Smooth muscle cell of the brain vasculature (primary cell): ENCODE results near the gene PHKB.

Source experiments
- DNase-seq: peaks from one replicate; pipeline ENCODE4 v3.0.0-alpha.2; 2012; ENCODE audit warnings: low read depth, low spot score

The PHKB gene

DNA sequence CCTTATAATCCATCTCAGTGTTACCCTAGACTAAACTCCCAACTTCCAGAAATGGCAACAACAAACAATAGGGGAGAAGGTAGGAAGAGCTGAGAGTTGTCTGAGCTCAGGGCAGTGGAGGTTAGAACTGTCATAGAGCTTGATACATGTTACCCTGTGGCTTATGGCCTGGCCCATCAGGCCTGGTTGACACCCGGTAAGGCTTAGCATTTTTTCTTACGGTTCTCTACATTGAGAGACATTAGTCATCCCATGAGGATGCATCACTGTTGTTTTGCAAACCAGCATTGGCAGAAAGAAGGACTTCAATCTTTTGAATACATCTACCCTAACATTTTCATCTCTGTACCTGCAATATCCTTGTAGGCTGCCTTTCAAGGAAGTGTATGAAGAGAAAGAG lies 226.6 kb downstream of the PHKB start:
- DNase-seq = no peak

DNA sequence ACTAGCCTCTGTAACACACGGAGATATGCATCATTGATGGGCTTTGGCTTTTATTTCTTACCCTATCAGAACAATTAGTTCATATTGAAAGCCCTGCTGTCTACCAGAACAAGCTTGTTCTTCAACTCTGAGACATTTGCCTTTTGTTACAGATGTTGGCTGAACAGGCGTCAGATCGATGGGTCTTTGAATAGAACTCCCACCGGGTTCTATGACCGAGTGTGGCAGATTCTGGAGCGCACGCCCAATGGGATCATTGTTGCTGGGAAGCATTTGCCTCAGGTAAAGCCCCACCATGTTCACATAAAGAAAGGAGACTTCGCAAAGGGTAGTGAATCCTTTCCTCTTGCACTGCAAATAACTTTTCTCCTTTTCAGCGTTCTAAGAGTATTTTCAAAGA lies 232.1 kb downstream of the PHKB start:
- DNase-seq = no peak

DNA sequence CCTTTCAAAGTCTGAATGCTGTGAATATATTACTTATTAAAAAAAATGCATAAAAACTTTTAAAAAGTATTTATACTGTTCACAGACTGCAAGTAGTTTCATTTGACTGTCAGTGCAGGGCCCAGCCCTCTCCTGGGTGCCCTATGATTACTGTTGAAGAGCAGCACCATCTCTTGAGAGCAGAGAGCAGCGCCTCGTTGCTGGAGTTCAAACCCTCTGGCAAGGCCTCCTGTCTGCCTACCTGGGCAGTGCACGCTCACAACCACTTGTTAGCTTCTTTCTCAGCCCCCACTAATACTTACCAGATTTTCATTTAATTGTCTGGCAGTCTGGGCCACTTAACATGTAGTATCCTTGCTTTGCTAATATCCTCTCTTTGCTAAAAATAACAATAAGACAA lies 233.4 kb downstream of the PHKB start:
- DNase-seq = no peak

DNA sequence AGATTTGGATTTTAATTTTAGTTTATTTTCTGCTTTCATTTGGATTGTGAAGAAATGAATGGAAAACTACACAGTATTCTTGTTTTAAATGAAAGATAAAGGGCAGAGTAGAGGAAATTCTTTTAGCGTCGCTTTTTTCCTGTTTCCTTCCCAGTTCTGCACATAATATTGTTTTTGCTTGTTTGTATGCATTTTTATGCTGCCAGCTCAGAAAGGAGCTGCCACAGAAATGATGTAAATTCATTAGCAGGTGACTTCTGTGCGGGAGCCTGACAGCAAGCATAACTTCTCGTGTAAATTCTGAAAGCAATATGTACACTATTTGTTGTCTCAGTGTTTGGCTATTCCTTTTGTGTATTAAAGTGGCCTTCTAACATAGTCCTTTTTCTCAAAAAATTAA lies 234.6 kb downstream of the PHKB start:
- no peak for DNase-seq

DNA sequence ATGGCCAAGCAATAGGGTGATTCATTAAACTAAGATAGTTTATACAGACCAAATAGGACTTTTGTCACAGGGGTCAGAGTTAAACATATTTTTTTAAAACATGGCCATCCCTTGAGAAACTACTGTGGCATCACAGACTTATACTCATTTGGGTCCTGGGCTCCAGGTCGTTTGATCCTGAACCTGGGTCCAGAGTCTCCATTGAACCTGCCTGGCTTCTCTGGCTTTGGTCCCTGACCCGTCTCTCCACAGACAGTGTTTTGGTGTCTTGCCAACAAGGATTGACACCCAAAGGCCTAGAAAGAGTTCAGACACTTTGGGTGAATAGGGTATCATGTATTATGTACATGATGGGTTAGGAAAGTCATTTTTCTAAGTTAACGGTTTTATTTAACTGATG lies 236.7 kb downstream of the PHKB start:
- DNase-seq = no peak

DNA sequence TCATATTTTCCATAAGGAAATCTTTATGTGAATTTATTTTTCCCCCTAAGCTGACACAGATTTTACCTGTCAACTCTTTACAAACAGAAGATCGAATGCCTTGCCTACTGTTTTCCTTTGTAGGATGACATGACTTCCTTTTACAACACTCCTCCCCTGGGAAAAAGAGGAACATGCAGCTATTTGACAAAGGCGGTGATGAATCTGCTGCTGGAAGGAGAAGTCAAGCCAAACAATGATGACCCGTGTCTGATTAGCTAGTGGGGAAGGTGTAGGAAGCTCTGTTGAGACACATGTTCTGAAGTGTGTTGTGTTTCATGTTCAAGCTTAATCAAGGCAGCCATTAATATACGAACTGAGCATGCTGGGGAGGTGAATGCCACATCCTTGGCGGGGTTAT lies 238.0 kb downstream of the PHKB start:
- no peak for DNase-seq

DNA sequence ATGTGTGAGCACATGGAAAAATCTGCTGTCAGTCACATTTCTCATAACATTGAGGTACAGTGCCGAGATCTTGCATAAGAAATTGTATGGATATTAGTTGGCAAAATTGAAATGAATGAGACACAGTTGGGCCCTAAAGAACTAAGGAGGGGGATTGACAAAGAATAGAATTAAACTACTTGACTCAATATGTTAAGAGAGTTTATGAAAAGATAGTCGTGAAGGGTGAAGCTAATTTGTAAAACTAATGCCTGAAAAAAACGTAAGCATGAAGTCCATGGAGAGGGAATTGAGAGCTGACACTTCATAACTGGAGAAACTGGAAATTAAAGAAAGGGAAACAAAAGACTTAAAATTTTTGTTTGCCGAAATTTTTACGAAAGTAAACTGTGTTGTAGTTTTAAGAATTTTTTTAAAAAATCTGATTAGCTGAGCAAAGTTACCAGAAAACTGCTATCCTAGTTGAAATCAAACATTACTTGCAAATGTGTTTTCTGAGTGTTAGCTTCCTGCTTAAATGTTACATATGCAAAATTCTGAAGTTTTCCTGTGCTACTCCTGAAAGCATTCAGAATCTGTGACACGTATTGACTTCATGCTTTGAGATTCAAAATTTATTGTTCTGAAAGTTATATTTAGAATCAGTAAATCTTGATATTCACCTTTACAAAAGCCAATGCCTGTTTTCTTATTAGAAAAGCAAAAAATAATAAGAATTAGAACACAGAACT lies 239.9 kb downstream of the PHKB start:
- no peak for DNase-seq

DNA sequence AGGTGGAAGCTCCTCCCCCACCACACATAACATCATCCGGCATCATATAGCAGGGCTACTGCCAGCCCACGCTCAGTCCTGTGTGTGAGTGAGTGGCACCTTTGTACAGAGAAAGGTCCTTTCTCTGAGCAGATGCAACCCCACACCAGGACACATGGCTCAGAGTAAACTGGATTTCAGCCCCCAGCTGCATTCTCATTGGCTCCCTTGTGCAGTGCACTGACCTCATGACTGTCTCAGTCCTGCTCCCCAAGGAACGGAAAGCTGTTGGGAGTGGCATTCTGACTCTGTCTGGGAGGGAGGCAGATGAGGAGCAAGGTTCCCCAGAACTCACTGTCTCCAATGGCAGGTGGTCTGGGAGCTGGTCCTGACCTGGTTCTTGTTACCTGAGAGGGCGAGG lies 244.1 kb downstream of the PHKB start:
- no peak for DNase-seq

DNA sequence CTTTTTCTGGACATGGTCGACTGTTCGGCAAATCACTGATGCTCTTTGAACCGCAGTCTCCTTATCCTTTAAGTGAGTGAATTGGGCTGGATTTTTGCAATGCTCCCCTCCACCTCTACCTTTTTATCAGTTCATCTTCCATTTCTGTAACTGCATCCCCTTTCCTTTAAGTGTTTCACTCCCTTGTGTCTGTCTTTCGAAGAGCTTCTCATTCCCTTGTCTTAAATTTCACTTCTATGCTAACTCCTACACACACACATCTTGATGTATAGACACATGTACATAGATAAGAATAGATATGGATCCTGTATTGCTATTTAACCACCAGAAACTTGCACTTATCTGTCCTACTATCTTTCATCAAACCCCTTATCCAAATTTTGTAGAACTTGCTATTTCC lies 250.7 kb downstream of the PHKB start:
- DNase-seq = no peak

DNA sequence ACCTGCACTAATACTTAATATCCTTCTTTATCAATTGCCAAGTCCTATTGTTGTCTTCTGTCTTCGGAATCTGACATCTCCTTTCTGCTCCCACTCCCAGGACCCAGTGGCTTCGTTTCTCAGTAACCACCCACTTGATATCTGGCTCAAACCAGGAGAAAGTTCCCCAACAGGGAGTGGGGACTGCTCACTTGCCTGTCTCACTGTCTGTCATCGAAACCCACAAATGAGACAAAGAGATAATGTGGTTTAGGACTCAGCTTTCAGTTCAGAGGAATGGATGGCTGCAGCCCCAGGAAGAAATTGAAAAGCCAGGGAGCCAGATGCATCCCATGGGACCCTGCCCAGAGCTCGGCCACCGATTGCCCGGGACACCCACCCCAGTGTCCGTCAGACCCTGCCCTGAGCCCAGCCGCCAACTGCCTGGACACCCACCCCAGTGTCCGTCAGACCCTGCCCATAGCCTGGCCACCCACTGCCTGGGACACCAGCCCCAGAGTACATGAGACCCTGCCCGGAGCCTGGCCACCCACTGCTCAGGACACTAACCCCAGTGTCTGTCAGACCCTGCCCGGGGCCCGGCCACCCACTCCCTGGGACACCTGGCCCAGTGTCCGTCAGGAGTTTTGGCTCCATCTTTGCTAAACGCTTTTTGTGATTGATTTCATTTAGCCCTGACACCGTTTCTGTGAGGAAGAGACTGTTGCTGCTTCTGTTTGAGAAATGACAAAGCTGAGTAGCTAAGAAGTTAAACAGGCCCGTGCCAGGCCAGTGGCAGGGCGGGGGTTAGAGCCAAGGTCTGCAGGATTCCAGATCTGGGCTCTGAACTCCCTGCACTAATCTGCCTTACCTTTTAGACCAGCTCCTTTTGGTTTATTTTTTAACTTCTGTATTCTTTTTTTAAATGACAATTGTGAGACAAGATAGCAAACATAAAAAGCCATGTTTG lies 251.4 kb downstream of the PHKB start:
- no peak for DNase-seq

DNA sequence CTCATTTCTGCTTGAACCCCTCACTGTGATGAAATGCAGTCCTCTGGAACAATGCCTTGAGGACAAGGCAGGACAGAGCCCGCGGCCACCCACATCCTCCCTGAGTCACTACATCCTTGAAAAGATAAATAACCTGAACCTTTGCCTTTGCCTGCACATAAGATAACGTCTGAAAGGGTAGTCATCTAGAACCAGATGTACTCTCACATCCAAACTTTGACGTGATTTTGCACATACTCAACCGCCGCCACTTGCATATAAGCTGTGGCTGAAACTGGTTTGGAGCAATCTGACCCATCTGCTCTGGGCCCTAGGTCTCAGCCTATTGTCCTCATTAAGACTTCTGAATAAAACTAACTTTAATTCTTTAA lies 252.1 kb downstream of the PHKB start:
- no peak for DNase-seq

DNA sequence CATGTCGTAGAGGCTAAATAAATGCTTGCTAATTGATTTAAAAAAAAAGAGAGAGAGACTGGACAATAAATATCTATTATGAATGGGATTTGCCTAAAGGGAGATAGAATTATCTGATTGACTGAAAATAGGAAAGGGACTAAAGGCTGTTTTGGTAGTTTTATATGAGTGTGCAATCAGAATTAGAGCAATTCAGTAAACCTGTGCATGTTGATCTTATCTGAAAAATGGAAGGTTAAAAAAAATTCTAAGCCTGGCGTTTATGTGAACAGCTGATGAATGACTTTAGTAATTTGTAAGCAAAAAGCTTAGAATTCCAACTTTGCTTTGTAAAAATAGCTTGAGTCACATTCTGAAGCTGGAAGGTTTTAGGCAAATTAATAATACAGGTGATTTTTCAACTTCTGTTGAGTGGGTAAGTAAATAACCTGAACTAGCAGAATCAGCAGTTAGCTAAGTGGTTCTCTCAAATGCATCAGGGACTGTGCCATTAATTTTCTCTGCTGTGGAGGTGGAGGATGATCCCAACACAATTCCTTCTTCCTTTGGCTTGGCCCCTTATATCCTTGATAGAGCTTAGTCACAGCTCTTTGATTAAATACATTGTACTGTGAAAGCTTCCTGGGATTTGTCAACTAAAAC lies 254.4 kb downstream of the PHKB start:
- DNase-seq = no peak

DNA sequence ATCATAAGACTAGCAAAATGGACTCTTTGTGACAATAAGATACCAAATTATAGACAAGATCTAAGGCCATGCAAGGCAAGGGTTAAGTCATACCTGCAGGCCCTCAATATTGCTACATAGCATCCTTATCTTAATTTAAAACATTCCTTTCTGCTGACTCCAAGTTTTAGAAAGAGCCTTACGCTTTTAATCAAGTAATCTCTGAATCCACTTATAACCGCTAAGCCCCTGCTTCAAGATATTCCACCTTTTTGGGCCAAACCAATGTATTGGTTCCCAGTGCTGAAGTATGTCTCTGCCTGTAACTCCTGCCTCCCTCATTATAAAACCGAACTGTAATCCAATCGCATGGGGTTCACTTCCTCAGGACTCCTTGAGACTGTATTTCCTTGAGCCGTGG lies 255.4 kb downstream of the PHKB start:
- DNase-seq = no peak

DNA sequence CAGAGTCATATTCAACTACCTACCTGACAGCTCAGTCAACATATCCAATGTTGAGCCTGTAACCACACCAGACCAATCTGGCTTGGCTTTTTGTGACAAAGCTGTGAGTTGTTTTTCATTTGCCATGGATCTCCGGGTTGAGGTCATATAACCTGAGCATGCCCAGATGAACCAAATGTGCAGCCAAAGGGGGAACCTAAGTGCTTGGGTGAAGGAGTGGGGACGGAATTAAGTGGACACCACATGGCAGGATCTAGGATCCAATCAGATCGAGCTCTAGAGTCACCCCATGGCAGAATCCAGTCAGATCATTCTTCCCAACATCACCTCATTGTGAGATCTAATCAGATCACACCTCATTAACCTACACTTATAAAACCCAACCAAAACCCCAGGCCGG lies 258.6 kb downstream of the PHKB start:
- no peak for DNase-seq

DNA sequence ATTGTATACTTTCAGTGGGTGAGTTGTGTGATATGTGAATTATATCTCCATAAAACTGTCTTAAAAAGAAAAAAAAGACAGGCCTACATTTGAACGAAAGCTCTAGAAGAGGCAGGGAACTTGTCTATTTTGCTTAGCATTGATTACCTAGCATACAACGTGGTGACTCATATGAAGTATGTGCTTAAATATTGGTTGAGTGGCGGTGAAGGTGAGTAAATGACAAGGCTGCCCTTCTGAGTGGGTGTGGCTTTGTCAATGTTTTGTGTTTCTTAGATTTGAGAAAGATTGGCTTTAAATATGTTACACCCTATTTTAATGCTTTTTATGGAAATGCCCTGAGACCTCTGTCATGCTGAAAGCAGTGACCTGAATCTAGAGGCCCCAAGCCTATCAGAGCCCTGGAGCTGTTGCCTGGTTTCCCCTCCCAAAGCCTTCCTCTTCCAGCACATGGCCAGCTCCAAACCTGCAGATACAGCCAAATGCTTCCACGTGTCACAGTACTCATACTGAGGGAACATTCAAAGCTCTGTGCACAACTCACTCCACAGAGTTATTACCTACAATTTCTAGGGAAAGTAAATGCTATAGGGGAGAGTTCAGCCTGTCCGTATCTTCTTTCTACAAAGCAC lies 260.0 kb downstream of the PHKB start:
- DNase-seq = no peak

DNA sequence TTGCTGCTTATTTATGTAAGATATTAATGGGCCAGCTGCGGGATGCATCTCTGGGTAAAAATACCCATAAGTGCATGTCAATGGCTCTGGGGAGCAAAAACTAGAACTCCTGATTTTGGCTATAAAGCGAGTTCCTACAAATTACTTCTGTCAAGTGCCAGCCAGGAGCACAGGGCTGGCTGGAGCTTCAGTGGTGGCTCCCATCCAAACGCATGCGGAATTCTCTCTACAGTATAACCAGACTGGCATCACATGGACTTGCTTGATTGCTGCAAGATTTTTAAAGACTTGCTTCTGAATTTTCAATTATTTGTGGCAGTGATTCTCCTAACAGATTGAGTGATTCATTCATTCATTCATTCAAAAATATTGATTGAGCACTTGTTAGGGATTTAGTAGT lies 260.9 kb downstream of the PHKB start:
- DNase-seq = no peak

DNA sequence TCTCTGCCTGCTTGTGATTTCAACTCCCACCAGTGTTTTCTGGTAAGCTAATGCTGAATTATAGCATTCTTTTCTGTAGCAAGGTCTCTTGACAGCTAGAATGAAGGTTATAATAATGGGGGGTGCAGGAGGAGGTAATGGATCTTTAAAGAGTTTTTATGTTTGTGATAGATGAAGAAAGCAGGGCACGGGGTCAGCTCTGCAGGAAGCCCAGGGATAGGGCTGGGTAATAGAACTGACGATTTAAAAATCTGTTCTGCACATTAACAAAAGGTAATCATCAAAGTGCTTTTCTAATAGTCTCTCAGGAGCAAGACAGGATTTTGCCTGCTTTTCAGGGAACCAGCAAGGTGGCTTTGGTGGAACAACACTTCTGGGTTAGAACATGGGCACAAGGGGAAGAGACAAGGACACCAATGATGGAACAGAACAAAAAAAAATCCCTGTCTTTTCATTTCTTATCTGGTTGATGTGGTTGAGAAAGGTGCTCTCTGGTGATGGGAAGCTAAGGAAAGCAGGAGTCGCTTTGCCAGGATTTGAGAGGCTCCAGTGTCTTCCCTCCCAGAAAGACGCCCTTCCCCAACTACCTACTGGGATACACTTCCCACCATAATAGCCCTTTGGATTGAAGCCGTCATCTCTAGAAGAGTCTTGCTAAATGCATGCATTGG lies 263.1 kb downstream of the PHKB start:
- DNase-seq = no peak

DNA sequence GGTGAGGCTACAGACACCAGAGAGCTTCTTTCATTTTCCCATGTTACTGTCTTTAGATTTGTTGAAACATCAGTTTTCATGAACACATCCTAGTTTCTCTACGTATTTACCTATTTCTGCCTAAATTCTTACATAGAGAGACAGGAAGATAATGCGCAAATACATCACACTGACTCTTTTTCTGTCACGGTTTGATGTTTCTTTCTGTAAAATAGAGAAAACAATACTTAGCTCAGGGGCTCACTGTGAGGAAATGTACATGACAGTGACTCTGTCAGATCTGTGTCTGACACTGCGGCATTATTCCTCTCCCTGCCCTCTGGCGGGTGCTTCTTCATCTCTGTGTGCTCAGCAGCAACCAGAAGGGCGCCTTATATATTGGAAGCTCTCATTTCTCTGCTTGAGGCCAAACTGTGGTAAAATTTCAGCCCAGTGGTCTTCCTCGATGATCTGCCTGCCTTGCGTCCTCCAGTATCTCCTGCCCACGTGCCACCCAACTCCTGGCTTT lies 264.1 kb downstream of the PHKB start:
- no peak for DNase-seq

DNA sequence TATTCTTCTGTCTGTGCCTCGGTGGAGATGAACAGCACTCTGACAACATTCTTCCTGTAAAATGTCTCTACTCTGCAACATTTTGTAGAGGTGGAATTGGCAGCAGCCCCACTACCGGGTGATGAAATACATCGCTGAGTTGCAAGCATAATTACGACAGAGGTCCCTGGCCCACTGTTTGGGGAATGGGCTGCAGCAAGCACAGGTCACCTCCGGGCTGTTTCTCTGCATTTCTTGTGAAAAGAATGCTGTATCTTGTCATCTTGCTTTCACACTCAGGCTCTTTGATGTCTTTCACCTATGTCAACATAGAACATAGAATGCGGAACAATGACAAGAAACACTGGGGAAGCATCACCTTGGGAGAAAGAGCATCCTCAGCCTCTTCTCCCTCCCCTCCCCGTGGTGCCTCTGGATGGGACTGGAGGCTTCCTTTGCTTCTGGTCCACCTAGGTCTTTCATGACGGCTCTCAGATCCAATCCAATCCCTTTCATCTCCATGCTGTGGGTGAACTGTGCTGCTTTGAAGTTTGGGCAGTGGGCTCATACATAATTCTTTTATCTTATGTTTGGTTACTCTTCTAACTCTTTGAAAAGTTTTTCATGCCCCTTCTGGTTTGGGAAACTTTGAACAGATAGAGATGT lies 265.0 kb downstream of the PHKB start:
- no peak for DNase-seq

DNA sequence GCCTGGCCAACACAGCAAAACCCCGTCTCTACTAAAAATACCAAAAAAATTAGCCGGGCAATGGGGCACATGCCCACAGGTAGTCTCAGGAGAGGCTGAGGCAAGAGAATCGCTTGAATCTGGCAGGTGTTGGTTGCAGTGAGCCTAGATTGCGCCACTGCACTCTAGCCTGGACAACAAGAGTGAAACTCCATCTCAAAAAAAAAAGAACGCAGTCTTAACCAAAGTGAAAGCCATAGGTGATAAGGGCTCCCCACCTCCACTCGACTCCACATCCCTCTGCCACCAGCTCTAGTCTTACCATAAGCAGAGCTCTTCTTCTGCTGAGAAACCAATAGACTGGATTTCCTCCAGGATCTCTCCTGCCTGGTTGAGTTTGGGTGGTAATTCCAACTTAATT lies 266.0 kb downstream of the PHKB start:
- no peak for DNase-seq

DNA sequence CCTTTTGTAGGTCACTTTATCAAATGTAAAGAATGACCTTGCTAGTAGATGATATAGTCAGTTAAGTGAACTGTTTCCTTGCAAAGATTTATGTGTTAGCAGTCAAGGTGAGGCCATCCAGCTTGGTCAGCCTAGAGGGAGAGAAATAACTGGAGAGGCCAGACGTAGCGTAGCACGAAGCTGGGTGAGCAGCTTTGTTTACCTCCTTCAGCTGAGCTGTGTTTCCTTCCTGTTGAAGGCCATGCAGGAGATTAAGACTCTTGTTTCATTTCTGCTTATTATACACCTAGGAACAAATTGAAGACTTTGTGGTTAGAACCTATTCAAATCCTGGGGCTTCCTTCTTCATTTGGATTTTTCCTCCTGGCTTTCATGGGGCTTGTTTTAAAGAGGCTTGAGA lies 267.1 kb downstream of the PHKB start:
- no peak for DNase-seq
